Caco-2 (cell line): Measurements from ENCODE around the gene AMOTL2. TPM values are rescaled to one million over a fixed set of nuclear protein-coding genes. Genes with fewer than 3 reads are reported as not detected.

Experiments
- BruUV-seq: library from RNA; stranded (reverse); fragments of 400-500 nt; replicated peaks from 2 replicates; lab custom pipeline; 2021; lab: Mats Ljungman, UMichigan
- CTCF ChIA-PET: fragments of 300-600 bp; sonication (Branson Sonifier 250); formaldehyde crosslinking; loops from one replicate; lab custom pipeline; 2022; ENCODE audit warnings: antibody characterized with exemption; lab: Charles Lee
- POLR2A ChIA-PET: fragments of 300-600 bp; sonication (Branson Sonifier 250); formaldehyde crosslinking; loops from one replicate; lab custom pipeline; 2022; ENCODE audit warnings: antibody characterized with exemption; lab: Charles Lee
- DNase-seq, 2 experiments: peaks; one replicate each; pipeline versions ENCODE4 v3.0.0 to v3.0.0-alpha.2; 2020 to 2022
- H3K27me3 ChIP-seq: replicated peaks from 2 replicates; pipeline ENCODE4 v1.6.0; 2011; ENCODE audit warnings: low read length; ENCODE audit not compliant: control insufficient read depth, insufficient read depth
- H3K36me3 ChIP-seq: 2 replicates; pipeline ENCODE4 v1.5.1; 2011; ENCODE audit warnings: low read length; ENCODE audit not compliant: control insufficient read depth, insufficient read depth
- H3K4me1 ChIP-seq: fragments of 250-450 bp; sonication (Bioruptor Pico); 2 replicates; pipeline ENCODE4 v1.5.1; 2020; ENCODE audit warnings: mild to moderate bottlenecking
- H3K4me3 ChIP-seq: 2 replicates; pipeline ENCODE4 v1.5.1; 2011; ENCODE audit warnings: low read depth, mild to moderate bottlenecking, control low read depth, low read length
- H3K9me3 ChIP-seq: fragments of 250-450 bp; sonication (Bioruptor Pico); 2 replicates; pipeline ENCODE4 v1.5.1; 2020; ENCODE audit warnings: mild to moderate bottlenecking, moderate library complexity
- H3K27ac Mint-ChIP-seq: one replicate; pipeline ENCODE4 v1.8.0; 2022; ENCODE audit warnings: mixed read lengths; ENCODE audit not compliant: unreplicated experiment
- H3K27me3 Mint-ChIP-seq: one replicate; pipeline ENCODE4 v1.8.0; 2022; ENCODE audit warnings: mixed read lengths; ENCODE audit not compliant: insufficient read depth, unreplicated experiment
- H3K36me3 Mint-ChIP-seq: one replicate; pipeline ENCODE4 v1.8.0; 2022; ENCODE audit warnings: mild to moderate bottlenecking, mixed read lengths; ENCODE audit not compliant: insufficient read depth, unreplicated experiment
- H3K4me1 Mint-ChIP-seq: one replicate; pipeline ENCODE4 v1.8.0; 2022; ENCODE audit warnings: low read depth, mixed read lengths; ENCODE audit not compliant: unreplicated experiment
- H3K4me3 Mint-ChIP-seq: one replicate; pipeline ENCODE4 v1.8.0; 2022; ENCODE audit warnings: mild to moderate bottlenecking, moderate library complexity, mixed read lengths; ENCODE audit not compliant: unreplicated experiment
- H3K9me3 Mint-ChIP-seq: one replicate; pipeline ENCODE4 v1.8.0; 2022; ENCODE audit warnings: mixed read lengths; ENCODE audit not compliant: unreplicated experiment
- intact Hi-C: fragments of 100-400 bp; cut with micrococcal nuclease; formaldehyde crosslinking; loops from one replicate; pipeline ENCODE4 v1.10.0; 2022; ENCODE audit not compliant: unreplicated experiment
- microRNA-seq: library from miRNA; unstranded; fragments of <30 nt; microRNA quantifications from one replicate; pipeline ENCODE4 v1.2.0, GENCODE V29; 2022
- total RNA-seq: library from RNA; stranded (reverse); gene quantifications from 2 replicates; pipeline ENCODE4 v1.2.3, GENCODE V29; 2022
- TF ChIP-seq, protein P1 (sequence below), 2 experiments: fragments of 200-600 bp in 1 of 2; IDR thresholded peaks; 1 replicate in 1 of 2; 2 replicates in 1 of 2; pipeline versions ENCODE4 v1.5.1 to v1.8.0; 2011 to 2022; ENCODE audit warnings: antibody characterized with exemption in 1 of 2, control low read depth in 1 of 2, inconsistent platforms in 1 of 2, low read depth in 1 of 2, low read length in 1 of 2, mild to moderate bottlenecking in 1 of 2, moderate library complexity in 1 of 2; ENCODE audit not compliant: insufficient read depth in 1 of 2, severe bottlenecking in 1 of 2, unreplicated experiment in 1 of 2

Gene AMOTL2
- total RNA-seq, 1 experiment from 2014 or later: 271 TPM

DNA sequence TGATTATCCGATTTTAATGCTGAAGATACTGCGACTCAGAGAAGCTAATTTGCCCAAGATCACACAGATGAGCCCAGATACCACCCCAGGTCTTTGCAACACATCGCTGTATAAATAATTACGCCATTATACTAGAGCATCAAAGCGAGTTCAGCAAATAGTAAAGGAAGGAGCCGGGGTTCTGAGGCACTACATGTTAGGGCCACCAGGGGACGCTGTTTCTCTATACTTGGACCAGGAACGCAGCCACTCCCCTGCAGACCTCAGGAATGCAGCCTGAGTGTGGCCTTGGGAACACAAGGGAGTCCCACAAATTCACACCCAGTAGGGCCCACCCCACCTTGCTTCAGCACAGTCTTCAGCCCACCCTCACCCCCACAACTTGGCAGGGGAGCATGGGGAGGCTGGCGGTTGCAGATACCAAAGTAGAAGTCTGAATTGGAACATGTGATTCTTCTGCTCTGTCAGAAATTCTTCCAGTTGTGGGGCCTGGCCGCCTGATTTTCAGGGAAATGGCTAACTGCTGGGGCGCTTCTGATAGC lies 65.8 kb downstream of the AMOTL2 start:
- H3K4me3 ChIP-seq: peak overlapping the region; percentile 15; the same call in 1 of the 2 replicates
- BruUV-seq: no TSS peak
- H3K4me1 ChIP-seq: peaks cover 51% of the 10 kb centered on the region
- no peaks in the 10 kb centered on the region for H3K27me3 ChIP-seq
- ChIA-PET CTCF (interaction anchor here (0.6 to 2.1 kb wide), 8 partner anchors 26 to 177 kb away, joined by 3 to 37 read pairs (median 4); partner anchors contain the start of genes ANAPC13 and CEP63), POLR2A (interaction anchor here (0.7 to 2.9 kb wide), 4 partner anchors 43 to 165 kb away, joined by 3 to 31 read pairs (median 6); no protein-coding TSS in a partner anchor)
- Mint-ChIP-seq H3K27me3 (no peaks in the 10 kb centered on the region), H3K4me3 (peak overlapping the region; percentile 57), H3K27ac (peak overlapping the region; percentile 92), H3K9me3 (no peaks in the 10 kb centered on the region), H3K36me3 (no peaks in the 10 kb centered on the region), H3K4me1 (peaks cover 12% of the 10 kb centered on the region)
- no peaks in the 10 kb centered on the region for H3K36me3 ChIP-seq
- H3K9me3 ChIP-seq: no peaks in the 10 kb centered on the region
- intact Hi-C loops: loop anchor here (1.0 to 2.0 kb wide), 5 partner anchors 56 to 332 kb away; no protein-coding TSS in a partner anchor
- DNase-seq: peak; percentile 84 to 87
- TF ChIP-seq, protein P1, sequence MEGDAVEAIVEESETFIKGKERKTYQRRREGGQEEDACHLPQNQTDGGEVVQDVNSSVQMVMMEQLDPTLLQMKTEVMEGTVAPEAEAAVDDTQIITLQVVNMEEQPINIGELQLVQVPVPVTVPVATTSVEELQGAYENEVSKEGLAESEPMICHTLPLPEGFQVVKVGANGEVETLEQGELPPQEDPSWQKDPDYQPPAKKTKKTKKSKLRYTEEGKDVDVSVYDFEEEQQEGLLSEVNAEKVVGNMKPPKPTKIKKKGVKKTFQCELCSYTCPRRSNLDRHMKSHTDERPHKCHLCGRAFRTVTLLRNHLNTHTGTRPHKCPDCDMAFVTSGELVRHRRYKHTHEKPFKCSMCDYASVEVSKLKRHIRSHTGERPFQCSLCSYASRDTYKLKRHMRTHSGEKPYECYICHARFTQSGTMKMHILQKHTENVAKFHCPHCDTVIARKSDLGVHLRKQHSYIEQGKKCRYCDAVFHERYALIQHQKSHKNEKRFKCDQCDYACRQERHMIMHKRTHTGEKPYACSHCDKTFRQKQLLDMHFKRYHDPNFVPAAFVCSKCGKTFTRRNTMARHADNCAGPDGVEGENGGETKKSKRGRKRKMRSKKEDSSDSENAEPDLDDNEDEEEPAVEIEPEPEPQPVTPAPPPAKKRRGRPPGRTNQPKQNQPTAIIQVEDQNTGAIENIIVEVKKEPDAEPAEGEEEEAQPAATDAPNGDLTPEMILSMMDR (IDR thresholded peaks at IDR 0.05; ENCODE audit: insufficient read depth in 1 of 2, low read depth in 1 of 2, low read length in 1 of 2, severe bottlenecking in 1 of 2, unreplicated experiment in 1 of 2): peak; percentile 98

DNA sequence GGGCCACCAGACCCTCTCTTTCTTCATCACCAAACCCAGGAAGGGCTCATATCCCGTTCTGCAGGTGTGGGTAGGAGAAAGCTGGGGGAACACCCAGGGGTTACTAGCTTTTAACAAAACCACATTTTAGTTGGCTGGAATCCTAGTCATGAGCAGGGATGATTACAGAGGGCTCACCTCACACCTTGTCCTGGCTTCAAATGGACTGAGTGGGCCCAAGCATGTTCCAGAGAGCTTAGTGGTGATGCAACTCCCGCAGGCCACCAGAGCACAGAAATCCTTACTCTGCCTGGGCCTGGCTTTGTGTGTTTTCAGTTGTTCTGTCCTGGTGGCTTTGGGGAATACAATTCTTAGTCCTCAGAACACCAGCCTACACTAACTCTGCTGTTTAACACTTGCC lies 66.8 kb downstream of the AMOTL2 start:
- Mint-ChIP-seq H3K4me1 (peaks cover 12% of the 10 kb centered on the region), H3K9me3 (no peaks in the 10 kb centered on the region), H3K4me3 (no peak overlapping the region), H3K27ac (no peak overlapping the region), H3K27me3 (no peaks in the 10 kb centered on the region), H3K36me3 (no peaks in the 10 kb centered on the region)
- no peak overlapping the region for H3K4me3 ChIP-seq
- no TSS peak for BruUV-seq
- H3K36me3 ChIP-seq: no peaks in the 10 kb centered on the region
- H3K27me3 ChIP-seq: no peaks in the 10 kb centered on the region
- H3K4me1 ChIP-seq: peaks cover 44% of the 10 kb centered on the region
- H3K9me3 ChIP-seq: no peaks in the 10 kb centered on the region
- ChIA-PET CTCF (interaction anchor here (1.0 to 1.6 kb wide), 4 partner anchors 57 to 168 kb away, joined by 3 to 8 read pairs (median 4); no protein-coding TSS in a partner anchor), POLR2A (interaction anchor here (0.7 kb wide), 1 partner anchor 68 kb away, joined by 3 read pairs; no protein-coding TSS in a partner anchor)
- DNase-seq: no peak
- intact Hi-C loops: no loop called here
- TF ChIP-seq, protein P1 (IDR thresholded peaks at IDR 0.05; ENCODE audit: insufficient read depth in 1 of 2, low read depth in 1 of 2, low read length in 1 of 2, severe bottlenecking in 1 of 2, unreplicated experiment in 1 of 2): no peak

DNA sequence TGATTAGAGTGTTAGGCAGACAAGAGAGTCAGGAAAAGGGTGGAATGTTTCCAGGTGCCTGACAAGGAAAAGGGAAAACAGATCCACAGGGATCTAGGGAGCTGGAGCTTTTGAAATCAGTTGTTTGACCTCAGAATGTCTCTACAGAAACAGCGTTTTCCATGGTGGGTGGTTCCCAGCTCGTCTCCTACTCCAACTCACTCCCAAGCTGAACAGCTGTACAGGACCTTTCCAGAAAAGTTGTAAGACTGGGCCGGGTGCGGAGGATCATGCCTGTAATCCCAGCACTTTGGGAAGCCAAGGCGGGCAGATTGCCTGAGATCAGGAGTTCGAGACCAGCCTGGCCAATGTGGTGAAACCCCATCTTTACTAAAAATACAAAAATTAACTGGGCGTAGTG lies 67.9 kb downstream of the AMOTL2 start:
- ChIA-PET POLR2A (no interaction called here), CTCF (interaction anchor here (0.9 kb wide), 1 partner anchor 167 kb away, joined by 3 read pairs; no protein-coding TSS in a partner anchor)
- H3K4me3 ChIP-seq: no peak overlapping the region
- Mint-ChIP-seq H3K9me3 (no peaks in the 10 kb centered on the region), H3K27ac (no peak overlapping the region), H3K4me3 (no peak overlapping the region), H3K27me3 (no peaks in the 10 kb centered on the region), H3K36me3 (no peaks in the 10 kb centered on the region), H3K4me1 (peaks cover 12% of the 10 kb centered on the region)
- intact Hi-C loops: no loop called here
- H3K27me3 ChIP-seq: no peaks in the 10 kb centered on the region
- DNase-seq: no peak
- no TSS peak for BruUV-seq
- H3K9me3 ChIP-seq: no peaks in the 10 kb centered on the region
- peaks cover 33% of the 10 kb centered on the region for H3K4me1 ChIP-seq
- TF ChIP-seq, protein P1 (IDR thresholded peaks at IDR 0.05; ENCODE audit: insufficient read depth in 1 of 2, low read depth in 1 of 2, low read length in 1 of 2, severe bottlenecking in 1 of 2, unreplicated experiment in 1 of 2): no peak
- no peaks in the 10 kb centered on the region for H3K36me3 ChIP-seq

Small RNAs within 50 kb of the gene (microRNA-seq; reads per million reads assigned to microRNA genes)
- gene MIR6827: 3.3 reads per million, percentile 21 among the genes with 10 or more reads in this experiment

Other genes with a start within 250 kb of the AMOTL2 start
- gene RYK, start 123.6 kb downstream of the AMOTL2 start, total RNA-seq: 101 and 102 TPM in 2 replicates
- gene ANAPC13, start 111.5 kb upstream of the AMOTL2 start, total RNA-seq: 47.6 and 57.0 TPM in 2 replicates
- 21.3 and 21.9 TPM in 2 replicates for gene CEP63, start 111.6 kb upstream of the AMOTL2 start, total RNA-seq